Neuronal stem cell (in vitro differentiated cells): ENCODE results near the gene MCUB.

ENCODE experiments used
- DNase-seq: peaks from one replicate; pipeline ENCODE4 v3.0.0-alpha.2; 2013; ENCODE audit warnings: low spot score
- H2AFZ ChIP-seq: one replicate; pipeline ENCODE4 v1.6.1; 2013; ENCODE audit warnings: mild to moderate bottlenecking, low read length, inconsistent platforms
- H2AK5ac ChIP-seq: 2 replicates; pipeline ENCODE4 v1.6.1; 2013; ENCODE audit warnings: low read depth, mild to moderate bottlenecking, inconsistent platforms, low read length, moderate library complexity, mixed read lengths
- H2BK120ac ChIP-seq: 2 replicates; pipeline ENCODE4 v1.6.1; 2013; ENCODE audit warnings: low read depth, mild to moderate bottlenecking, inconsistent platforms, low read length, moderate library complexity, mixed read lengths
- H2BK12ac ChIP-seq: one replicate; pipeline ENCODE4 v1.6.1; 2013; ENCODE audit warnings: low read length, inconsistent platforms
- H2BK15ac ChIP-seq: 2 replicates; pipeline ENCODE4 v1.6.1; 2013; ENCODE audit warnings: mild to moderate bottlenecking, low read length, inconsistent platforms, mixed read lengths
- H2BK5ac ChIP-seq: one replicate; pipeline ENCODE4 v1.6.1; 2013; ENCODE audit warnings: inconsistent platforms, mild to moderate bottlenecking, low read length, moderate library complexity
- H3K14ac ChIP-seq: one replicate; pipeline ENCODE4 v1.6.1; 2013; ENCODE audit warnings: low read length, inconsistent platforms
- H3K18ac ChIP-seq: 2 replicates; pipeline ENCODE4 v1.6.1; 2013; ENCODE audit warnings: low read length, inconsistent platforms
- H3K23ac ChIP-seq: 2 replicates; pipeline ENCODE4 v1.6.1; 2013; ENCODE audit warnings: low read depth, mild to moderate bottlenecking, mixed read lengths, low read length, inconsistent platforms; ENCODE audit not compliant: poor library complexity
- H3K27ac ChIP-seq: replicated peaks from 3 replicates; pipeline ENCODE4 v1.5.1; 2013; ENCODE audit warnings: low read length, inconsistent platforms
- H3K27me3 ChIP-seq, 3 experiments: 2 replicates each; pipeline ENCODE4 v1.6.1; 2013; ENCODE audit warnings: low read length in 3 of 3, mild to moderate bottlenecking in 2 of 3, inconsistent platforms in 1 of 3, low read depth in 1 of 3, mixed read lengths in 1 of 3, moderate library complexity in 1 of 3; ENCODE audit not compliant: control insufficient read depth in 3 of 3, insufficient read depth in 3 of 3
- H3K36me3 ChIP-seq, 2 donors: replicated peaks in 1 of 2; 2 replicates each; pipeline ENCODE4 v1.6.1; 2013; ENCODE audit warnings: low read length in 2 of 2; ENCODE audit not compliant: control insufficient read depth in 2 of 2, insufficient read depth in 2 of 2
- H3K4ac ChIP-seq: 2 replicates; pipeline ENCODE4 v1.6.1; 2013; ENCODE audit warnings: inconsistent platforms, mild to moderate bottlenecking, low read length, moderate library complexity
- H3K4me1 ChIP-seq, 2 donors: 1 replicate in 1 of 2; 2 replicates in 1 of 2; pipeline ENCODE4 v1.6.1; 2013; ENCODE audit warnings: low read length in 2 of 2, low read depth in 1 of 2; ENCODE audit not compliant: control insufficient read depth in 2 of 2, insufficient read depth in 1 of 2
- H3K4me2 ChIP-seq: one replicate; pipeline ENCODE4 v1.6.1; 2013; ENCODE audit warnings: mild to moderate bottlenecking, low read length, inconsistent platforms; ENCODE audit not compliant: insufficient read depth, poor library complexity, severe bottlenecking
- H3K4me3 ChIP-seq, 2 donors: 2 replicates each; pipeline ENCODE4 v1.5.1; 2013; ENCODE audit warnings: low read length in 2 of 2, mild to moderate bottlenecking in 2 of 2, inconsistent platforms in 1 of 2, moderate library complexity in 1 of 2
- H3K79me1 ChIP-seq: one replicate; pipeline ENCODE4 v1.6.1; 2013; ENCODE audit warnings: low read depth, mild to moderate bottlenecking, inconsistent platforms, low read length, moderate library complexity
- H3K9ac ChIP-seq: one replicate; pipeline ENCODE4 v1.6.1; 2013; ENCODE audit warnings: mild to moderate bottlenecking, low read depth, low read length, inconsistent platforms; ENCODE audit not compliant: poor library complexity
- H3K9me3 ChIP-seq, 2 donors: replicated peaks in 1 of 2; 2 replicates each; pipeline versions ENCODE3 to v1.6.1; 2013; ENCODE audit warnings: low read length in 2 of 2, mild to moderate bottlenecking in 2 of 2, inconsistent platforms in 1 of 2, low read depth in 1 of 2, mixed read lengths in 1 of 2, moderate library complexity in 1 of 2; ENCODE audit not compliant: control insufficient read depth in 2 of 2, insufficient read depth in 1 of 2
- H4K8ac ChIP-seq: one replicate; pipeline ENCODE4 v1.6.1; 2013; ENCODE audit warnings: low read depth, mild to moderate bottlenecking, inconsistent platforms, low read length, moderate library complexity
- H4K91ac ChIP-seq: one replicate; pipeline ENCODE4 v1.6.1; 2013; ENCODE audit warnings: low read length, low read depth, mild to moderate bottlenecking, inconsistent platforms; ENCODE audit not compliant: poor library complexity
- WGBS, 2 donors: extraction: QIAGEN DNeasy Blood & Tissue Kit; methylation state at CpG; one replicate each; pipeline ENCODE4 v1.1.7; 2013; ENCODE audit warnings: missing lambda C conversion rate in 2 of 2, mixed read lengths in 1 of 2; ENCODE audit not compliant: insufficient read length in 2 of 2, insufficient replicate concordance in 1 of 2; ENCODE audit errors: extremely low coverage in 2 of 2; 5-methylcytosine and 5-hydroxymethylcytosine counted together

Gene MCUB

DNA sequence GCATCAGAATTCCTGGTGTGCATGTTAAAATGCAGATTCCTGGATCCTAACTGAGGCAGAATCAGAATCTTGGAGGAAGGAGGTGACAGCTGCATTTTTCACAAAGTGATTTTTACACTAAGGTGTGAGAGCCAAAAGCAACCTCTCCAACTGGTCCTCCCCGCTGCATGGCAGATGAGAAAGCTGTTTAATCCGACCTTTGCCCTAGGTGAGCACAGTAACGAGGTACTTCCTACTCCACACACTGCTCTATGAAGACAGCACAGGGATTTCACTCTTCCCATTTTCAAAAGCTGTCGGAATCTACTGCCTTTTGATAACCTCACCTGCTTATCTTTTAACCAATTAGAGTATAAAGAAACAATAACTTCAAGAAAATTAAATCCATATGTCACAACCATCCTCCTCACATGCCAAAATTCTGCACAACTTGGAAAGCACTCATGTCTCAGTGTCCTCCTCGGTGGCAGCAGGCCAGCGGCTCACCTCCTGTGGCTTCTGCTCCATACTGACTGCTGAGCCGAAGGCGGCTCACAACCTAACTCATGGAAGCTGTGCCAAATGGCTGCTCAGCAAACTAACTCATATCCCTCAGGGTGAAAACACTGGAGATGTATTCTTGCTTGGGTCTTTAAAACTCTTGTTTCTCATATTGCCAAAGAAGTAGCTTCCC lies 139.6 kb downstream of the MCUB start:
- H2BK12ac ChIP-seq: no peak overlapping the region
- DNase-seq: no peak
- no peak overlapping the region for H2BK15ac ChIP-seq
- H2AK5ac ChIP-seq: no peak overlapping the region
- no peak overlapping the region for H3K4me2 ChIP-seq
- no peak overlapping the region for H2AFZ ChIP-seq
- H3K9ac ChIP-seq: no peak overlapping the region
- no CpG with 5 or more reads among the region's 8 CpGs for WGBS, 2 donors
- H2BK5ac ChIP-seq: no peak overlapping the region
- no peak overlapping the region for H4K91ac ChIP-seq
- H4K8ac ChIP-seq: no peak overlapping the region
- H3K27ac ChIP-seq: no peak overlapping the region
- no peak overlapping the region for H2BK120ac ChIP-seq
- H3K4me3 ChIP-seq: no peak overlapping the region
- H3K27me3 ChIP-seq: no peaks in the 10 kb centered on the region
- H3K14ac ChIP-seq: no peak overlapping the region
- no peaks in the 10 kb centered on the region for H3K9me3 ChIP-seq
- peaks cover 10 to 55% of the 10 kb centered on the region in 2 donors for H3K36me3 ChIP-seq
- H3K4ac ChIP-seq: no peak overlapping the region
- H3K18ac ChIP-seq: no peak overlapping the region
- H3K23ac ChIP-seq: no peak overlapping the region
- peaks cover 9 to 14% of the 10 kb centered on the region in 2 donors for H3K4me1 ChIP-seq
- no peaks in the 10 kb centered on the region for H3K79me1 ChIP-seq

DNA sequence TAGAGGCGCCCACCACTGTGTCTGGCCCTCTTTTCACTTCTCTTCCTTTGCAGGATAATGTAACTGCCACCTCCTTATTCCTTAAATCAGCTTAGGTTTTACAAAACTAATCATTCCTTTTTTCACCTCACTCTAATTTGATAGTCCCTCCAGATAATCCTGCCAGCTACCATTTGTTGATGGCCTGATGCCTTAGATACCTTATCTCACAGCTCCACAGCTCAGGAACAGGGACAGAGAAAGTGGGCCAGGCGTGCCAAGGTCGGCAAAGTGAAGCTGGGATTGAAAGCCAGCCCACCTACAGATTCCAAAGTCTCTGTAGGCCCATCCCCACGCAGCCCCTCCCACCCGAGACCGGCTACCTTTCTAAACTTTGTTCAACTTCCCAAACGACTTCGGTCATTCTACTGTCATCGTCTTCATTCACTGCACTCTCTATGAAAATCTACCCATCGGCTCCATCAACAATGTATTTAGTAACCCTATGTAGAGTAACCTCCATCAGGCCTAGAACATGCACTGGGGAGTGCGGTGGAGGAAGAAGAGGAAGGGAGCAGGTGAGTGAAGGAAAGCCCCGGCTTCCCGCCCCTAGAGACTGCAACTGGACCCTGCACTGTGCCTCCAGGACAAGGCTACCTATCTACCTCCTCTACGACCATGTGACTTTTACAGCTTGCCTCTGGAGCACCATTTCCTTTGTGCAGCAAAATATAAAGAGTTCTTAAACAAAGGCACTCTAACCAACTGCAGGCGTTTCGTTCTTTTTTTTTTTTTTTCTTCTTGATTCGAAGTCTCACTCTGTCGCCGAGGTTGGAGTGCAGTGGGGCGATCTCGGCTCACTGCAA lies 141.7 kb downstream of the MCUB start:
- peak overlapping the region; percentile 18 for H3K18ac ChIP-seq
- no peak overlapping the region for H3K27ac ChIP-seq
- WGBS, 2 donors: no CpG with 5 or more reads among the region's 21 CpGs
- H3K36me3 ChIP-seq: peaks cover 10 to 35% of the 10 kb centered on the region in 2 donors
- no peak overlapping the region for H3K9ac ChIP-seq
- H3K4ac ChIP-seq: no peak overlapping the region
- peak overlapping the region; percentile 11 for H2AK5ac ChIP-seq
- H2BK15ac ChIP-seq: no peak overlapping the region
- H3K4me3 ChIP-seq: peak overlapping the region in 1 of 2 donors; percentile 87
- no peak for DNase-seq
- no peak overlapping the region for H4K91ac ChIP-seq
- H3K9me3 ChIP-seq: no peaks in the 10 kb centered on the region
- no peak overlapping the region for H3K14ac ChIP-seq
- H3K4me2 ChIP-seq: peak overlapping the region; percentile 50
- H2BK120ac ChIP-seq: no peak overlapping the region
- no peak overlapping the region for H2BK12ac ChIP-seq
- no peaks in the 10 kb centered on the region for H3K27me3 ChIP-seq
- no peak overlapping the region for H4K8ac ChIP-seq
- no peaks in the 10 kb centered on the region for H3K79me1 ChIP-seq
- H3K4me1 ChIP-seq: peaks cover 9 to 14% of the 10 kb centered on the region in 2 donors
- no peak overlapping the region for H2BK5ac ChIP-seq
- peak overlapping the region; percentile 99 for H2AFZ ChIP-seq
- no peak overlapping the region for H3K23ac ChIP-seq

- Histone ChIP-seq H3K79me1 (no peaks in the 10 kb centered on the region), H3K9me3 (no peaks in the 10 kb centered on the region), H2BK5ac (peak within 1 kb of the TSS; percentile 80), H3K23ac (peak within 1 kb of the TSS; percentile 94), H3K18ac (peak within 1 kb of the TSS; percentile 99), H3K14ac (peak within 1 kb of the TSS; percentile 95), H3K4ac (no peak within 1 kb of the TSS), H3K4me2 (peak within 1 kb of the TSS; percentile 78), H2BK120ac (peak within 1 kb of the TSS; percentile 24), H3K9ac (peak within 1 kb of the TSS; percentile 97), H3K27ac (peak within 1 kb of the TSS; percentile 66), H3K36me3 (peaks cover 4 to 22% of the 10 kb centered on the region in 2 donors), H3K27me3 (no peaks in the 10 kb centered on the region), H4K91ac (no peak within 1 kb of the TSS), H2AFZ (peak within 1 kb of the TSS; percentile 99), H2BK15ac (peak within 1 kb of the TSS; percentile 79), H2AK5ac (no peak within 1 kb of the TSS), H3K4me1 (peaks cover 9 to 14% of the 10 kb centered on the region in 2 donors), H2BK12ac (no peak within 1 kb of the TSS), H3K4me3 (peak within 1 kb of the TSS; percentile 87 to 94), H4K8ac (no peak within 1 kb of the TSS)
- peak; percentile 72 for DNase-seq
- WGBS, 2 donors: no CpG with 5 or more reads among the region's 72 CpGs
These were observed 143.1 kb downstream of the MCUB start, which contains the start of gene CASP6 for GRCh38 chr4:109702950-109703663. Gene CASP6, minus strand, starts transcription at chr4:109703445. Its CDS starts 50 bp downstream, at chr4:109703395.
